DMS153 treated with DMSO at 0.1 percent for 48 hours (cell line): Measurements from ENCODE around the gene CELSR3.

Experiments
- DNase-seq: peaks from one replicate; lab custom pipeline; 2025; ENCODE audit not compliant: unreplicated experiment; lab: John Stamatoyannopoulos, UW

CELSR3 gene

GRCh38 chr3:48609088-48610005 lies 53.3 kb downstream of the CELSR3 start, which contains the start of gene UQCRC1:
Gene UQCRC1, minus strand, starts transcription at chr3:48609646. Its CDS starts 26 bp downstream, at chr3:48609620.
- peak; percentile 50 for DNase-seq

DNA sequence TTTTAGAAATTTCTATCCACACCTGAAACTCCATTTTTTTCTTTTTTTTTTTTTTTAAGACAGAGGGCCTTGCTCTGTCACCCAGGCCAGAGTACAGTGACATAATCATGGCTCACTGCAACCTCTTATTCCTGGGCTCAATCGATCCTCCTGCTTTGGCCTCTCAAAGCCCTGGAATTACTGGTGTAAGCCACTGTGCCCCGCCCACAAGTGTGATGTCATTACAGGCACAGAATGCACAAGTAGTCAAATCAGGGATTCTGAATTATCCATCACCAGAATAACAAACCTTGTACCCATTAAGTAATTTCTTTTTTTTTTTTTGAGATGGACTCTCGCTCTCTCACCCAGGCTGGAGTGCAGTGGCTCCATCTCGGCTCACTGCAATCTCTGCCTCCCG lies 55.2 kb downstream of the CELSR3 start:
- DNase-seq: no peak

- no peak for DNase-seq
Measured at GRCh38 chr3:48601622-48601994, 61.1 kb downstream of the CELSR3 start.

- no peak for DNase-seq
Measured at GRCh38 chr3:48600711-48601621, 61.7 kb downstream of the CELSR3 start.

DNA sequence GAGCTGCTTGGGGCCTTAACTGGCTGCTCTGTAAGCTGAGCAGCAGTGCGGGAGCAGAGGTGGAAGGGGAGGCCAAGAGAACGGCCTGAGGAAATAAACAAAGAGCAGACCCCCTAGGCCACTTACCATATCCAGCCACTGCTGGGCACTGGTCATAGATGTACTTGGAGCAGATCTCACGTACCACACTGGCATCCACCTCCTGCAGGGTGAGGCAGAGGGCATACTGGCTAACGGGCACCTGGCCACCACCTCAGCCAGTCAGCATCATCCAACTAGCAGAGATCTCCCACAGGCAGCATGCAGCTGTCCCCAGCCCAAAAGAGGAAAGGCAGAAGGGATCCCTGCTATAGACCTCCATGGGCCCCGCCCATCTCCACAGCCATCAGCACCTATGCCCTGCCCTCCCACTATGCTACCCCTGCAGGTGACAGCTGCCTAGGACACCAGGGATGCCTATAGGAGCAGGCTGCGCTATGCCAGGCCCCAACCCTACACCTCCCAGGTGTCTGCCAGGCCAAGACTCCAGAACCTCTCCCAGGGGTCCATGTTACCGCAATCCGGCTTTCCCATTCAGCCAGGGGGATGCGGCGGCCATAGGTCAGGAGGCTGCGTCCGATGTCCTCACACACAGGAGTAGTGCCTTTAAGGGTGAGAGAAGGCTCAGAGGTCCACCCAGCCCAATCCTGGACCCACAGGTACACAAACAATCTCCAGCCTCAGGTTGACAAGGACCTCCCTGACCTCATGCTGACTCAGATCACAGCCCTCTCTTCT lies 63.0 kb downstream of the CELSR3 start:
- no peak for DNase-seq

- no peak for DNase-seq
Measured at GRCh38 chr3:48599077-48599501, 63.6 kb downstream of the CELSR3 start.

DNA sequence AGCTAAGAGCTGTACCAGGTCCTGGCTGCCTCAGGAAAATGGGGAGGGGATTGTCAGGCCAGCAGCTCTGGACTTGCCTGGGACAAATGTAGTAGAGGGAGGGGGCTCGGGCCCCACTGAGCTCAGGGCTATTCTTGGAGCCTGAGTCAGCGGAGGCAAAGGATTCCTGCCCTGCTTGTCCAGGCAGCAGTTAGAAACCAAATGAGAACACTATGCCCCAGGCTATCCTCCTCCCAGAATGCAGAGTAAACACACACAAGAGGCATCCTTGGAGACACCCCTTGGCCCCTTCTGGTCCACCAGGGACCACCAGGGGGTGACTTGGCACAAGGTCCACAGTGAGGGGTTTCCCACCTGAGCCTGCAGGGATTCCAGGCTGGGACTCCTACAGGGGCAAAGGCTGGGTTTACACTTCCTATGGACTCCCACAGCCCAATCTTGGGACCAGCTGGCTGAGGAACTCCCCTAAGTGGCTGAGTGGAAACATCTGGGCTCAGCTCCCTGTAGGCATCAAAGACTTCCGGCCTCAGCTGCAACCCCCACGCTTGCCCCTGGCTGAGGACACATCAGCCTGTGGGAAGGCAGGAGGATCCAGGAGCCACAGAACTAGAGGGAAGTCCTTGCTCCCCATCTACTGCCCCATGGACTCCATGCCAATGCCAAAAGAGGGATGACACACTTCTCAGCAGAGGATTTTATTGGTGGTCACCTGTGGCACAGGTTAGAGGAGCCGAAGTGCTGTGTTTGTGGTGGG lies 64.2 kb downstream of the CELSR3 start:
- no peak for DNase-seq

- no peak for DNase-seq
Measured at GRCh38 chr3:48597408-48597800, 65.3 kb downstream of the CELSR3 start.

DNA sequence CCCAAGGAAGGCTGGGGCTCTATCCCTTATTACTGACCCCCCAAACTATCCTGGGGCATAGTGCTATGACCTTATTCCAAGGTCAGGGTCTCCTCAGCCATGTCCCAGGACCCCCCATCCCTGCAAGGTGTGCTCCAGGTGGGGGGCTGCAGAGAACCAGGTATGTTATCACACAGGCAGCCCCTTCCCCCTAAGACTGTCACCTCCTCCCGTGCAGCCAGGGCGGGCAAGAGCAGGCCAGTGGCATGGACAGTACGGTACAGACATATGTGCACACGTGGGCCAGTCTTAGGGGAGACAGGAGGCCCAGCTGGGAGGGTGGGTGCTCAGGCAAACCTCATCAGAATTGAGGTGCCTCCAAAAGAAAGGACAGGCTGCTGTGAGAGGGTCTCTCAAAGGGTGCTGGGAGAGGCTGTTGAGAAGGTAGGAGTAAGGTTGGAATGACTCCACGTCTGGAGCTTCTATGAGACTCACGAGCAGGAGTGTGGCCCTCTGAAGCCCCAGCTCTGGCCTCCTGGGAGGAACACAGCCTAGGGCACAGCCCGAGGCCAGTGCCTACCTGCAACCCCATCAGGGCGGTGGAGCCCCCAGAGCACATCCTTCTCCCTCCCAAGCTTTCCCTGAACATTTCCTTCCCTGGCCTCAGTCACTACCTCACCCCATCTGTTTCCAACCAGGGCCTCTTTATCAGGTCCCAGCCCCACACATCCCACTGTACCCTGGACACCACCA lies 65.8 kb downstream of the CELSR3 start:
- DNase-seq: no peak

DNA sequence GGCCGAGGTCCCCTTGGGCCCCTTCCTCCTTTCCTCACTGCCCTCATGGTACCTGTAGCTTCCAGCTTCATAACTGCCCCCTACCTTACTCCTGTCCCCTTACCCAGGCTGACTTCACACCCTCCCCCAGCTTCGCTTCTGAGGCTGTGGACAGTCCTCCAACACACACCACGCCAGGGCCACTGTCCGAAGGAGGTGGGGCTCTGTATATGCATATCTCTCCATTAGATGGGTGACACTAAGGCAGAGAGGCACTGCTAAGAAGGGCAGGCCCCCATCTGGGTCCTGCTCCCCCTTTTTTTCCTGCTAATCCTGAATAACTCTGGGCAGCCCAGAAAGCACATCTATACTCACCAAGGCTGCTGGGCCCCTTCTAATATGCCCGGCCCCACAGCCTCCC lies 66.5 kb downstream of the CELSR3 start:
- no peak for DNase-seq

DNA sequence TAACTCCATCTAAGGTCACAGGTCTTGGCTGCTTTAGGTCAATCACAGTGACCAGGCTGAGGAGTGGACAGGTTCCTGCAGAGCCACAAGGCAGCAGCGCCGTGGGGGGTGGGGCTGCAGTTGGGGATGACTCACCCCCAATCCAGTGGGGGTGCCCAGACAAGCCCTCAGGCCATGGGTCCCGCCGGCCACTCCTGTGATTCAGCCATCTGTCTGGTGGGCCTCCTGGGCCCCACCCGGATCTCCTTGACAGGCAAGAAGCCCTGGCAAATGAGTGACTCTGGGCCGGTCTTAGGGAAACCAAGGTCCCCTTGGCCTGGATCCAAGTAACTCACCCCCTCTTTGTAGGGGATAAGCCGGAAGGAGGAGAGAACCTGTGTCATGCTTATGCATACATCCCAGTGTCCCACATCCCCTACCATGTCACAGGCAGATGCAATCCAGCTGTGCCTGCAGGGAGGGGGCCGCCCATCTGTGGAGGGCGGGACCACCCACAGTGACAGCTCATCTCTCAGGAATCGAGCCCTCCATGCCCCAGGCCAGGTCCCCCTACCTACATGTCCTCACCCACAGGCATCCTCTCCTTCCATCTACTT lies 67.1 kb downstream of the CELSR3 start:
- no peak for DNase-seq

GRCh38 chr3:48595075-48595525 lies 67.6 kb downstream of the CELSR3 start, which contains the start of gene COL7A1:
Gene COL7A1, minus strand, starts transcription at chr3:48595329. Its CDS starts 170 bp downstream, at chr3:48595159.
- no peak for DNase-seq

GRCh38 chr3:48594417-48595049 lies 68.2 kb downstream of the CELSR3 start:
- no peak for DNase-seq

GRCh38 chr3:48593337-48593736 lies 69.3 kb downstream of the CELSR3 start:
- DNase-seq: no peak

DNA sequence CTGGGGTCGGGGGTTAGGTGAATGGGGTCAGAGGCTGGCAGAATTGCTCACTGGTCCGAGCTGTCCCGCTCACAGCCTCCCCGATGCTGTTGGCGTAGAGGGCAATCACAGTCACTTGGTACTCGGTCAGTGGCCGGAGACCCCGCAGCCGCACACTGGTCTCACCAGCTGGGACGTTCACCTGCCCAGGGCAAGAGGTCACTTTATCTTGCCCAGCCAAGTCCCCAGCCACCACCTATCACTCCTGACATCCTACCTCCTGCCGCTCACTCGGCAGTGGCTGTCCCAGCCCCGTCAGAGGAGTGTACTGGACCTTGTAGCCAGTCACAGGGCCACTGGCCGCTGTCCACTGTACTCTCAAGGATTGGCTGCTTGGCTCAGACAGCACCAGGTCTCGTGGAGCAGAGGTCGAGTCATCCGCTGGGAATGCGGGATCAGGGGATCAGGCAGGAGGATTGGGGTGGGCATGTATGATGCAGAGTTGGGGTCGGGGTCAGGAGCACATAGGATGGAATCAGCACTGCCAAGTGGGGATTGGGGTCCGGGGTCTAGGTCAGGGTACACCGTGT lies 70.1 kb downstream of the CELSR3 start:
- no peak for DNase-seq

GRCh38 chr3:48591886-48592518 lies 70.7 kb downstream of the CELSR3 start:
- no peak for DNase-seq

GRCh38 chr3:48591436-48591835 lies 71.2 kb downstream of the CELSR3 start:
- DNase-seq: no peak

DNA sequence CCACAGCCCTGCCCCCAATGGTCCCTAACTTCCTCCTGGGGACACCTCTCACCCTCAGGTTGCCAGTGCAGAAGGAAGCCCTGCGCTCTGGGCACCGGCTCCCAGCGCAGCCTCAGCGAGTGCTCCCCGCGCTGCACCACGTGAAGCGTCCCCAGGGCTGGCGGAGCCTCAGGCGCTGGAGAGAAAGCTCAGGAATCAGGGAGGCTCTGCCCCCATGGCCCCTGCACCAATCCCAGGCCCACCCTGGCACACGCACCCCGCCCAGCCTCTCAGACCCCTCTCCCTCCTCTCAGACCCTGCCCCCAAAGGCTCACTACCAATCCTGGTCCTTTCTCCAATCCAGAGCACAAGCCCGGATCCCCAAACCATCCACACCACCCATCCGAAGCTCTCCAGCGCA lies 74.5 kb downstream of the CELSR3 start:
- DNase-seq: no peak
